ENCODE results near the gene ADAMTSL1. TPM values are rescaled to one million over a fixed set of nuclear protein-coding genes. Genes with fewer than 3 reads are reported as not detected.

ADAMTSL1 gene
- total and polyA plus RNA-seq, 2 of the 13 experiments (the other 11 are each of a cell fraction or from before 2014, with no cell fraction given): not detected

DNA sequence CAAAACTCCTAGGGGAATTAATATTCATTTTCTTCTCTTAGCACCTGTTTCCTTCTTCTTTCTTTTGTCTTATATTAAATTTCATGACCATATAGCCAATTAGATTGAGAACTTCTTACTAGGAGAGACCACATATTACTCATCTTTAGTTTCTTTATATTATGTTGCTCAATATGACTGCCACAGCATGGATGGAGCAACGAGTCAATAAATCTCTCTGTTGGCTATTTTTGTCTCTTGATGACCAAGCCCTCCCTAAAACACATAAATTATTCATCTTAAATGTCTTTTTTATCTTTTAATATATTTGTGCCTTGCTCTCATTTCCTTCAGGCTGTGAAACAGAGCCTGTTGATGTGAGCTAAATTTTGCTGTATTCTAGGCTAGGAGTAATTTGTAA lies 123.0 kb downstream of the ADAMTSL1 start:
- no peaks in the 10 kb centered on the region for H3K79me2 ChIP-seq (ENCODE audit: insufficient read depth, low read length)
- POLR2A ChIA-PET: no interaction called here

More for the DNA sequence above, 123.0 kb downstream of the ADAMTSL1 start:
- FAIRE-seq: no peak
- Histone ChIP-seq H3K4me3 (replicated peaks in 1 of 3; ENCODE audit: insufficient read depth in 1 of 3, low read depth in 2 of 3, low read length in 3 of 3) (no peak overlapping the region), H2AFZ (ENCODE audit: low read length) (no peak overlapping the region), H3K27ac (ENCODE audit: extremely low read length, insufficient read depth, low read length) (no peak overlapping the region), H3K27me3 (ENCODE audit: control insufficient read depth in 1 of 2, insufficient read depth in 2 of 2, low read length in 2 of 2) (no peaks in the 10 kb centered on the region), H3K9me3 (ENCODE audit: low read length) (no peaks in the 10 kb centered on the region), H3K9ac (ENCODE audit: insufficient read depth, low read depth, low read length) (no peak overlapping the region), H3K4me1 (ENCODE audit: insufficient read depth, low read length) (no peaks in the 10 kb centered on the region), H3K4me2 (ENCODE audit: low read depth, low read length) (no peak overlapping the region), H4K20me1 (ENCODE audit: insufficient read depth, low read length) (no peaks in the 10 kb centered on the region), H3K36me3 (replicated peaks in 1 of 2; ENCODE audit: control insufficient read depth in 1 of 2, insufficient read depth in 2 of 2, low read length in 2 of 2) (no peaks in the 10 kb centered on the region)
- ATAC-seq: no peak
- CTCF ChIA-PET (ENCODE audit: low intra/inter-chr PET ratio, low total read pairs): no interaction called here
- 0% methylated on average over 1 of the region's 1 CpG for WGBS (ENCODE audit: low lambda C conversion rate)
- BruUV-seq (replicated peaks): no TSS peak
- intact Hi-C loops (cut with micrococcal nuclease; ENCODE audit: unreplicated experiment) (no loop called here), in situ Hi-C loops (cut with HindIII; ENCODE audit: extremely low pct_ligation_motif_present, low pct_unique_long_range_greater_than_20kb) (no loop called here)
- TF ChIP-seq KDM5B (CRISPR knock-in tag; IDR thresholded peaks at IDR 0.05; ENCODE audit: borderline replicate concordance): no peak
- TF ChIP-seq, protein P1, sequence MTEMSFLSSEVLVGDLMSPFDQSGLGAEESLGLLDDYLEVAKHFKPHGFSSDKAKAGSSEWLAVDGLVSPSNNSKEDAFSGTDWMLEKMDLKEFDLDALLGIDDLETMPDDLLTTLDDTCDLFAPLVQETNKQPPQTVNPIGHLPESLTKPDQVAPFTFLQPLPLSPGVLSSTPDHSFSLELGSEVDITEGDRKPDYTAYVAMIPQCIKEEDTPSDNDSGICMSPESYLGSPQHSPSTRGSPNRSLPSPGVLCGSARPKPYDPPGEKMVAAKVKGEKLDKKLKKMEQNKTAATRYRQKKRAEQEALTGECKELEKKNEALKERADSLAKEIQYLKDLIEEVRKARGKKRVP (CRISPR knock-in tag; IDR thresholded peaks at IDR 0.05): no peak
- no peak for TF ChIP-seq HNRNPL (IDR thresholded peaks at IDR 0.05; ENCODE audit: low read depth, low read length)
- TF ChIP-seq FOXK1 (CRISPR knock-in tag; IDR thresholded peaks at IDR 0.05; ENCODE audit: borderline replicate concordance, low read depth): no peak
- no peak for TF ChIP-seq WIZ (CRISPR knock-in tag; IDR thresholded peaks at IDR 0.05)
- no peak for TF ChIP-seq MED13 (CRISPR knock-in tag; IDR thresholded peaks at IDR 0.05)
- TF ChIP-seq SALL2 (CRISPR knock-in tag; IDR thresholded peaks at IDR 0.05): no peak
- TF ChIP-seq, protein P2, sequence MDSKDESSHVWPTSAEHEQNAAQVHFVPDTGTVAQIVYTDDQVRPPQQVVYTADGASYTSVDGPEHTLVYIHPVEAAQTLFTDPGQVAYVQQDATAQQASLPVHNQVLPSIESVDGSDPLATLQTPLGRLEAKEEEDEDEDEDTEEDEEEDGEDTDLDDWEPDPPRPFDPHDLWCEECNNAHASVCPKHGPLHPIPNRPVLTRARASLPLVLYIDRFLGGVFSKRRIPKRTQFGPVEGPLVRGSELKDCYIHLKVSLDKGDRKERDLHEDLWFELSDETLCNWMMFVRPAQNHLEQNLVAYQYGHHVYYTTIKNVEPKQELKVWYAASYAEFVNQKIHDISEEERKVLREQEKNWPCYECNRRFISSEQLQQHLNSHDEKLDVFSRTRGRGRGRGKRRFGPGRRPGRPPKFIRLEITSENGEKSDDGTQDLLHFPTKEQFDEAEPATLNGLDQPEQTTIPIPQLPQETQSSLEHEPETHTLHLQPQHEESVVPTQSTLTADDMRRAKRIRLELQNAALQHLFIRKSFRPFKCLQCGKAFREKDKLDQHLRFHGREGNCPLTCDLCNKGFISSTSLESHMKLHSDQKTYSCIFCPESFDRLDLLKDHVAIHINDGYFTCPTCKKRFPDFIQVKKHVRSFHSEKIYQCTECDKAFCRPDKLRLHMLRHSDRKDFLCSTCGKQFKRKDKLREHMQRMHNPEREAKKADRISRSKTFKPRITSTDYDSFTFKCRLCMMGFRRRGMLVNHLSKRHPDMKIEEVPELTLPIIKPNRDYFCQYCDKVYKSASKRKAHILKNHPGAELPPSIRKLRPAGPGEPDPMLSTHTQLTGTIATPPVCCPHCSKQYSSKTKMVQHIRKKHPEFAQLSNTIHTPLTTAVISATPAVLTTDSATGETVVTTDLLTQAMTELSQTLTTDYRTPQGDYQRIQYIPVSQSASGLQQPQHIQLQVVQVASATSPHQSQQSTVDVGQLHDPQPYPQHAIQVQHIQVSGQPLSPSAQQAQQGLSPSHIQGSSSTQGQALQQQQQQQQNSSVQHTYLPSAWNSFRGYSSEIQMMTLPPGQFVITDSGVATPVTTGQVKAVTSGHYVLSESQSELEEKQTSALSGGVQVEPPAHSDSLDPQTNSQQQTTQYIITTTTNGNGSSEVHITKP (CRISPR knock-in tag; IDR thresholded peaks at IDR 0.05; ENCODE audit: low read depth): no peak
- no peak for TF ChIP-seq CBX5 (CRISPR knock-in tag; IDR thresholded peaks at IDR 0.05; ENCODE audit: borderline replicate concordance)
- TF ChIP-seq MXI1 (IDR thresholded peaks at IDR 0.05; ENCODE audit: borderline replicate concordance, low read depth, low read length): no peak
- TF ChIP-seq IKZF4 (CRISPR knock-in tag; IDR thresholded peaks at IDR 0.05; ENCODE audit: borderline replicate concordance, low read depth, not compliant biosample characterization): no peak
- no peak for TF ChIP-seq NFATC3 (CRISPR knock-in tag; IDR thresholded peaks at IDR 0.05)
- TF ChIP-seq, protein P3, sequence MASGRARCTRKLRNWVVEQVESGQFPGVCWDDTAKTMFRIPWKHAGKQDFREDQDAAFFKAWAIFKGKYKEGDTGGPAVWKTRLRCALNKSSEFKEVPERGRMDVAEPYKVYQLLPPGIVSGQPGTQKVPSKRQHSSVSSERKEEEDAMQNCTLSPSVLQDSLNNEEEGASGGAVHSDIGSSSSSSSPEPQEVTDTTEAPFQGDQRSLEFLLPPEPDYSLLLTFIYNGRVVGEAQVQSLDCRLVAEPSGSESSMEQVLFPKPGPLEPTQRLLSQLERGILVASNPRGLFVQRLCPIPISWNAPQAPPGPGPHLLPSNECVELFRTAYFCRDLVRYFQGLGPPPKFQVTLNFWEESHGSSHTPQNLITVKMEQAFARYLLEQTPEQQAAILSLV (CRISPR knock-in tag; IDR thresholded peaks at IDR 0.05; ENCODE audit: borderline replicate concordance): no peak
- DNase-seq (ENCODE audit: low spot score): no peak

All from HepG2 (cell line).